HG02973 (cell line): ENCODE measurements around the gene NETO2.
A peak's percentile ranks its signal among the peaks of the same experiment; 100 is the strongest.

ENCODE experiments used
- ATAC-seq: cut with Tn5 transposase; IDR thresholded peaks from one replicate; pipeline ENCODE4 v1.9.1; 2021; ENCODE audit warnings: moderate library complexity; ENCODE audit not compliant: unreplicated experiment

NETO2 gene

DNA sequence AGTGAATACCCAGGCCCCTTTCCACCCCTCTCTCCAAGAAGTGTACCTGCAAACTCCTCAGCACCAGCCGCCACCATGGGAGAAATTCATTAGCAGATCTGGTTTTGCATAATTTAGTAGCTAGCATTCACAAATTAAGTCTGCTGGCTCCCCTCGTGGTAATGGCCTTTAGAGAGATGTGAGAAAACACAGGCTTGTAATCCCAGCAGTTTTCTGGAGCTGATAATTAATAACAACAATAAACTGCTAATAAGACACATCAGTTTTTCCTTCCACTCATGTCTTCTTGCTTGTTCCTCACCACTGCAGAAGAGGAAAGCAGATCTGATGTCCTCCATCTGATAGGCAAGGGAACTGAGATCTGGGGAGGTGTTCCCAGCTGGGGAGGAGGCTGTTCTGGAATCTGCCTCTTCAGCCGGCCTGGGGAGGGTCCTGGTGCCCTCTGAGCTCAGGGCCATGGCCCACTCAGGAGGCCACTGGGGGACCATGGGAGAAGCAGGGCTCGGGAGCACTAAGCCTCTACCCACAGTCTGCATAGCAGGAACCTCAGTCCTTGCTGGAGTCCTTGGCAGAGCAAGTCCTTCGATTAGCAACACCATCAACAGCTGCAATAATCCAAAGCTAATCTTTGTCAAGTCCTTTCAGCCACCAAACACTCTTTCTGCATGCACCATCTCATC is 96.1 kb downstream of the NETO2 start:
- no peak for ATAC-seq

DNA sequence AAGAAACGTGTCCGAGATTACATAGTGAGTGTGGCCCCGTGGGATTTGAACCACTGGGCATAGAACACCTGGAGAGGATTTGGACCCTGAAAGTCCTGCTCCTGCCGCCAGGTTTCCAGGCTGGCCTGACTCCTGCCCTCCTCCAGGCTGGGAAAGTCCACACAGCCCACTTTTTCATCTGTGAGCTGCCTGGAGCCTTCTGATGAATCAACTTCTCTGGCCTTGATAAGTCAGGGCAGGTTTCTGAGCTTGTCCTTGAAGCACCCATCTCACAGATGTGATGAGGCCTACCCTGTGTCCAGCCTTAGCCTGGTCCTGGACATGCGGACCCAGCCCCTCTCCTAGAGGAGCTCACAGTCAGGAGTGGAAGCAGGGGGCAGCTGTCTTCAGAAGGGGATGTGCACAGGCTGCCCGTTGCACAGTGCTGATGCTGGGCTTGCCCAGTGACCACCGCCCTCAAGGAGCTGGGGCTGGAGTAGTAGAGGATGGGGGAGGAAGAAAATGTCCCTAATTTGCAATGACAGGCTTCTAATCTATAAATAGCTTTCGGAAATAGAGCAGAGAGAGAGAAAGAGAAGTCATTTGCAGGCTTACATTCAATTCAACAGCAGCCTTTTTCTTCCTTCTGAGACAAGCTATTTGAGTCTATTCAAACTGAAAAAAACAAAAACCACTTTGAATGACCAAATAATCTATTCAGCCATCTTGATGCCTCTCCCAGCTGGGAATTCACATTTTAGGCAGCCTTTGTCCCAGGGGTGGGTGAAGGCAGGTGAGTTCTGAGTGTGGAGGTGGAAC is 96.8 kb downstream of the NETO2 start:
- ATAC-seq = no peak

DNA sequence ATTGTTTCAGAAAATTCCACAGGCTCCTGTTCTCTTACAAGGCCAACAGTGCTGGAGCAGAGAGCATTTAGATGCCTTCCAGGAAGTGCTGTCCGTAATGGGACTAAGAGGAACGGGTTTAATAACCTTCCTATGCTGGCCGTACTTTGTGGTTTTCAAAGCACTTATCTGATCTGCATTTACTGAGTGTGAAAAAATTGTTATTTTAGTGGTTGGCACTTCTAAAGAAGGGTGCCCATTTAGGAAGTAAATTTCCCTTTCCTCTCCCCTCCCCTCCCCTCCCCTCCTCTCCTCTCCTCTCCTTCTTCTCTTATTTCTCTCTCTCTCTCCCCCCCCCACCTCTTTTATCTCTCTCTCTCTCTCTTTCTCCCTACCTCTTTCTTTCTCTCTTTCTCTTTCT is 98.3 kb downstream of the NETO2 start:
- no peak for ATAC-seq

DNA sequence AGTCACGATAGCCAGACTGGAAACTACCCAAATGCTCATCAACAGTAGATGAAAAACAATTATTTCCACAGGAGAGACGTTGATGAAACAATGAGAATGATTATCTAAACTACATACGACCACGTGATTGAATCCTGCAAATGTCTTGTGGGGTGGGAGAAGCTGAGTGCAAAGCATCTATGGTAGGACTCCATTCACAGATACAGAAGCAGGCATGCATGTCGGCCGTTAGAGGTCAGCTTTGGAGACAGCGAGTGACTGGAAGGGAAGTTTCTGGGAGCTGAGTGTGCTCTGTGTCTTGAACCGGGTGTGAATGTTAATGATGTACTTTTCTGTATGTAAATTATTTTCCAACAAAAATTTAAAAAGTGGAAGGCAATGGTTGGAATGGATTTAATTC is 98.7 kb downstream of the NETO2 start:
- no peak for ATAC-seq

DNA sequence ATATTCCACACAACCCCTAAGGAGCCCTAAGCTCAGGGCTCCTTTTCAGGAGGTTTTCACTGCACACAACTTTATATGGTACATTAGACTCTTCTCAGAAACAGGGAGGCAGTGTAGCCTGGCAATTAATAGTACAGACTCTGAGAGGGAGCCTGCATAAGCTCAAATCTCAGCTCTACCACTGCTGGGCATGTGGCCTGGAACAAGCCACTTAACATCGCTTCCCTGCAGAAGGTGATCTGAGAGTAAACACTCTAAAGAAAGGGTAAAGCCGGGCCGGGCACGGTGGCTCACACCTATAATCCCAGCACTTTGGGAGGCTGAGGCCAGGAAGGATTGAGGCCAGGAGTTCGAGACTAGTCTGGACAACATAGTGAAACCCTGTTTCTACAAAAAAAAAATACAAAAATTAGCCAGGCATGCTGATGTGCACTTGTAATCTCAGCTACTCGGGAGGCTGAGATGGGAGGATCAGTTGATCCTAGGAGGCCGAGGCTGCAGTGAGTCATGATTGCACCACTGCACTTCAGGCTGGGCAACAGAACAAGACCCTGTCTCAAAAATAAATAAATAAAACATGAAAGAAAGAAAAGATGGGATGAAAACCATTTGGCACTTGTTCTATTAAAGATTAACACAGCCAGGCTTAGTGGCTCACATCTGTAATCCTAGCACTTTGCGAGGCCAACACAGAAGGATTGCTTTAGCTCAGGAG is 99.6 kb downstream of the NETO2 start:
- no peak for ATAC-seq

GRCh38 chr16:47043200-47043599 is 100.5 kb downstream of the NETO2 start:
- ATAC-seq = no peak

- peak; percentile 92 for ATAC-seq
These were observed 105.8 kb downstream of the NETO2 start for GRCh38 chr16:47037746-47038458.

GRCh38 chr16:47037396-47037745 is 106.4 kb downstream of the NETO2 start:
- ATAC-seq = peak; percentile 35

DNA sequence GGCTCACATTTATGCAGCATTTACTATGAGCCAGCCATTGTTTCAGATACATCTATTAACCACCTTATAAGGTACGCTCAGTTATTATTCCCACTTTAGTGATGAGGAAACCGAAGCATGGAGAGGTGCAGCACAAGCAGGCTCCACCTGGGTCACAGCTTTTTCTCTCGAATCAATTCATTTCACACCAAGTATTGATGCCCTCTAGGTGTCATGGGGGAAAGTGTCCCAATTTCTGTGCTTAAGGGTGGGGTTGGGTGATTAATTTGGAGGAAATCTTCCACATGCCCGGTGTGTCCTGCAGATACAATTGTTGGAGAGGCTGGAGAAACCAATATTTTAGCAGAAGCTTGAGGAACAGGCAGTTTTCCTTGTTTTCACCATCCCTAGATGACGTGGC is 107.5 kb downstream of the NETO2 start:
- ATAC-seq = no peak

- ATAC-seq = no peak
These were observed 108.3 kb downstream of the NETO2 start for GRCh38 chr16:47035436-47035835.

- ATAC-seq = no peak
These were observed 109.3 kb downstream of the NETO2 start for GRCh38 chr16:47034455-47034854.

GRCh38 chr16:47033176-47033575 is 110.6 kb downstream of the NETO2 start:
- no peak for ATAC-seq

GRCh38 chr16:47029724-47030123 is 114.0 kb downstream of the NETO2 start:
- ATAC-seq = no peak

- no peak for ATAC-seq
These were observed 114.9 kb downstream of the NETO2 start for GRCh38 chr16:47028767-47029377.
